Measurements from ENCODE around the gene SPEF2.

DNA sequence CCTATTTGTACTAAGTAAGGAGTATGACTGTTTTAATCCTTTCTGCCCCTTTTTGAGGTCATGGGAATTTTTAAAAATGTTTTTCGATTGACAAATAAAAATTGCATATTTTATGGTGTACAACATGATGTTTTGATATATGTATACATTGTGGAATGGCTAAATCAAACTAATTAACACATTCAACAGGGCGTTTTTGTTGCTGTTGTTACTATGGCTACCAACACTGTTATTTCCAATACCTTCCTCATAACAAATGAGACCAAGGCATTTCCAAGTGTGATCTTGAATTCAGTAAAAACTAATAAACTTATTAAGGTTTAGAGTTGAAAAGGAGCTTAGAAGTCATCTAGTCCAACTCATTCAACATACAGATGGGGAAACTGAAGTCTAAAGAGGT lies 30.2 kb upstream of the SPEF2 start:
- TF ChIP-seq CTCF (IDR thresholded peaks at IDR 0.05) (no peak), POLR2A (IDR thresholded peaks at IDR 0.05) (no peak), POLR2AphosphoS5 (IDR thresholded peaks at IDR 0.05) (no peak), EP300 (IDR thresholded peaks at IDR 0.05) (no peak)
